ENCODE results near the gene KRTAP10-10. TPM values are rescaled to one million over a fixed set of nuclear protein-coding genes. Genes with fewer than 3 reads are reported as not detected.
"Not testable (repeated sequence)": the region's sequence is repeated elsewhere in the genome, so short reads cannot be mapped to it uniquely, and the experiment has no call there.

The KRTAP10-10 gene
- total RNA-seq, 2 experiments from 2014 or later, result not detected

DNA sequence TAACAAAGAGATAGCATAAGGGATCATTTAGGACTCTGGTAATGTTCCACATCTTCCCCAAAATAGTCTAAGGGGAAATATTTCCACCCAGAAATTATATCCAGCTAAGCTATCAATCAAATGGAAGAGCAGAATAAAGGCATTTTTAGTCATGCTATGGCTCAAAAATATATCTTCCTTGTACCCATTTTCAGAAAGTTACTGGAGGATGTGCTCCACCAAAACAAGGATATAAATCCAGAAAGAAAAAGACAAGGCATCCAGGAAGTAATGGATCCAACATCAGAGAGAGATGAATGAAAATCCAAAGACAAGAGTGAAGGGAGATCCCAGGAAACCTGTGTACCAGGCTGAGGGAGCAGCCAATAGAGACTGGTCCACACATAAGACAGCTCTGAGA, 28.0 kb upstream of the KRTAP10-10 start:
- DNase-seq (no peak), ATAC-seq (no peak)
- H3K36me3 Mint-ChIP-seq (ENCODE audit: low read depth), result no peaks in the 10 kb centered on the region
- POLR2A ChIA-PET, result no interaction called here
- H3K27me3 Mint-ChIP-seq, result peaks cover 3% of the 10 kb centered on the region
- intact Hi-C loops (cut with micrococcal nuclease), result no loop called here
- no peak overlapping the region for H3K4me3 Mint-ChIP-seq
- TF ChIP-seq, protein P1, sequence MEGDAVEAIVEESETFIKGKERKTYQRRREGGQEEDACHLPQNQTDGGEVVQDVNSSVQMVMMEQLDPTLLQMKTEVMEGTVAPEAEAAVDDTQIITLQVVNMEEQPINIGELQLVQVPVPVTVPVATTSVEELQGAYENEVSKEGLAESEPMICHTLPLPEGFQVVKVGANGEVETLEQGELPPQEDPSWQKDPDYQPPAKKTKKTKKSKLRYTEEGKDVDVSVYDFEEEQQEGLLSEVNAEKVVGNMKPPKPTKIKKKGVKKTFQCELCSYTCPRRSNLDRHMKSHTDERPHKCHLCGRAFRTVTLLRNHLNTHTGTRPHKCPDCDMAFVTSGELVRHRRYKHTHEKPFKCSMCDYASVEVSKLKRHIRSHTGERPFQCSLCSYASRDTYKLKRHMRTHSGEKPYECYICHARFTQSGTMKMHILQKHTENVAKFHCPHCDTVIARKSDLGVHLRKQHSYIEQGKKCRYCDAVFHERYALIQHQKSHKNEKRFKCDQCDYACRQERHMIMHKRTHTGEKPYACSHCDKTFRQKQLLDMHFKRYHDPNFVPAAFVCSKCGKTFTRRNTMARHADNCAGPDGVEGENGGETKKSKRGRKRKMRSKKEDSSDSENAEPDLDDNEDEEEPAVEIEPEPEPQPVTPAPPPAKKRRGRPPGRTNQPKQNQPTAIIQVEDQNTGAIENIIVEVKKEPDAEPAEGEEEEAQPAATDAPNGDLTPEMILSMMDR (IDR thresholded peaks at IDR 0.05), result no peak
- H3K27ac Mint-ChIP-seq, result no peak overlapping the region
- peaks cover 19% of the 10 kb centered on the region for H3K9me3 Mint-ChIP-seq
- H3K4me1 Mint-ChIP-seq (ENCODE audit: low read depth), result no peaks in the 10 kb centered on the region
- CTCF ChIA-PET, result no interaction called here

DNA sequence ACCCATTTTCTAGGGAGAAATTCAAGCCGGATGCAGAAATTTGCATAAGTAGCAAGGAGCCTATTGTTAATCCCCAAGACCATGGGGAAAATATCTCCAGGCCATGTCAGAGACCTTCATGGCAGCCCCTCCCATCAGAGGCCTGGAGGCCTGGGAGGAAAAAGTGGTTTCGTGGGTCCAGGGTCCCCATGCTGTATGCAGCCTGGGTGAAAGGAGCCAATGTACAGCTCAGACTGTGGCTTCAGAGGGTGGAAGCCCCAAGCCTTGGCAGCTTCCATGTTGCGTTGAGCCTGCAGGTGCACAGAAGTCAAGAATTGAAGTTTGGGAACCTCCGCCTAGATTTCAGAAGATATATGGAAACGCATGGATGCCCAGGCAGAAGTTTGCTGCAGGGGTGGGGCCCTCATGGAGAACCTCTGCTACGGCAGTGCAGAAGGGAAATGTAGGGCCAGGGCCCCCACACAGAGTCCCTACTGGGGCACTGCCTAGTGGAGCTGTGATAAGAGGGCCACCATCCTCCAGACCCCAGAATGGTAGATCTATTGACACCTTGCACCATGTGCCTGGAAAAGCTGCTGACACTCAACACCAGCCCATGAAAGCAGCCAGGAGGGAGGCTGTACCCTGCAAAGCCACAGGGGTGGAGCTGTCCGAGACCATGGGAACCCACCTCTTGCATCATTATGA, 26.9 kb upstream of the KRTAP10-10 start:
- CTCF ChIA-PET; H3K4me1 Mint-ChIP-seq (ENCODE audit: low read depth); H3K36me3 Mint-ChIP-seq (ENCODE audit: low read depth); H3K4me3 Mint-ChIP-seq; H3K27ac Mint-ChIP-seq; POLR2A ChIA-PET; H3K27me3 Mint-ChIP-seq; intact Hi-C loops (cut with micrococcal nuclease); DNase-seq; ATAC-seq: not testable (repeated sequence)
- peaks cover 18% of the 10 kb centered on the region for H3K9me3 Mint-ChIP-seq

GRCh38 chr21:44611551-44611950, 25.6 kb upstream of the KRTAP10-10 start:
- Mint-ChIP-seq H3K27me3 (no peaks in the 10 kb centered on the region), H3K9me3 (peaks cover 16% of the 10 kb centered on the region), H3K4me1 (ENCODE audit: low read depth) (peaks cover 10% of the 10 kb centered on the region), H3K36me3 (ENCODE audit: low read depth) (no peaks in the 10 kb centered on the region), H3K27ac (no peak overlapping the region), H3K4me3 (no peak overlapping the region)
- DNase-seq (no peak), ATAC-seq (no peak)
- TF ChIP-seq, protein P1 (IDR thresholded peaks at IDR 0.05), result no peak
- CTCF ChIA-PET, result interaction anchor here (1.3 kb wide), 1 partner anchor 14 kb away, joined by 3 read pairs; no protein-coding TSS in a partner anchor
- POLR2A ChIA-PET, result no interaction called here
- intact Hi-C loops (cut with micrococcal nuclease), result no loop called here

GRCh38 chr21:44612029-44612486, 25.1 kb upstream of the KRTAP10-10 start, which contains the start of gene KRTAP10-8:
TSS of gene KRTAP10-8 (plus strand) at chr21:44612079. CDS start at chr21:44612101, 22 bp downstream.
- Mint-ChIP-seq H3K27ac (no peak within 1 kb of the TSS), H3K27me3 (no peaks in the 10 kb centered on the region), H3K4me1 (ENCODE audit: low read depth) (peaks cover 13% of the 10 kb centered on the region), H3K4me3 (no peak within 1 kb of the TSS), H3K9me3 (peaks cover 15% of the 10 kb centered on the region), H3K36me3 (ENCODE audit: low read depth) (no peaks in the 10 kb centered on the region)
- ATAC-seq (no peak), DNase-seq (no peak)
- TF ChIP-seq, protein P1 (IDR thresholded peaks at IDR 0.05), result no peak
- intact Hi-C loops (cut with micrococcal nuclease), result no loop called here
- ChIA-PET CTCF (interaction anchor here (1.3 kb wide), 1 partner anchor 13 kb away, joined by 3 read pairs; no protein-coding TSS in a partner anchor), POLR2A (no interaction called here)

DNA sequence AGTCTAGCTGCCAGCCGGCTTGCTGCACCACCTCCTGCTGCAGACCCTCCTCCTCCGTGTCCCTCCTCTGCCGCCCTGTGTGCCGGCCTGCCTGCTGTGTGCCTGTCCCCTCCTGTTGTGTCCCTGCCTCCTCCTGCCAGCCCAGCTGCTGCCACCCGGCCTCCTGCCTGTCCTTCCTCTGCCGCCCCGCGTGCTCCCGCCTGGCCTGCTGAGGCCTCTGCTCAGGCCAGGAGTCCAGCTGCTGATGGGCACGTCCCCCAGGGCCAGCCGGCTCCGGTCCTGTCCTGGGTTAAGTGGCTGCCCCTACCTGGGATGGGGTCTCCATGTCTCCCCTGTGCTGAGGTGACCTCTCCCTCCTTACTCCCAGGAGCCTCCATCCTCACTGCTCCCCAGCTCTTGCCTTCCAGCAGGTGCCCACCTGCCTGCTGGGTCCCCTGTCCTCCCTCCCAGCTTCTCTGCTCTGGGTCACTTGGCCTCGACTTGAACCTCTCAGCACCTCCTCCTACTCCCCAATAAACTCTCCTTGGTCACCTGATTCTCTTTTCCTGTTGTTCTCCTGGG, 24.4 kb upstream of the KRTAP10-10 start:
- no peaks in the 10 kb centered on the region for H3K27me3 Mint-ChIP-seq
- H3K9me3 Mint-ChIP-seq, result peaks cover 15% of the 10 kb centered on the region
- no peak overlapping the region for H3K4me3 Mint-ChIP-seq
- POLR2A ChIA-PET, result no interaction called here
- ATAC-seq (no peak), DNase-seq (no peak)
- H3K36me3 Mint-ChIP-seq (ENCODE audit: low read depth), result no peaks in the 10 kb centered on the region
- intact Hi-C loops (cut with micrococcal nuclease), result no loop called here
- H3K4me1 Mint-ChIP-seq (ENCODE audit: low read depth), result peaks cover 20% of the 10 kb centered on the region
- CTCF ChIA-PET, result no interaction called here
- TF ChIP-seq, protein P1 (IDR thresholded peaks at IDR 0.05), result no peak
- no peak overlapping the region for H3K27ac Mint-ChIP-seq

All from activated CD8-positive, alpha-beta T cell treated with anti-CD3 and anti-CD28 coated beads for 36 hours (primary cell).